ENCODE measurements around the gene TPM3.

- TF ChIP-seq CTCF (IDR thresholded peaks at IDR 0.05) (no peak), POLR2A (IDR thresholded peaks at IDR 0.05) (no peak), POLR2AphosphoS5 (IDR thresholded peaks at IDR 0.05) (no peak)
These were observed 20.0 kb downstream of the TPM3 start for GRCh38 chr1:154171880-154172279.

All from stomach (tissue), 4 donors.